Measurements from ENCODE around the gene FANCE. TPM values are rescaled to one million over a fixed set of nuclear protein-coding genes. Genes with fewer than 3 reads are reported as not detected.

Gene FANCE
- total and polyA plus RNA-seq, 2 donors (not counting 1 experiment from before 2014, with no cell fraction given): 9.2 to 12.8 TPM

- Histone ChIP-seq H3K79me2 (ENCODE audit: control insufficient read depth, insufficient read depth, low read length) (peaks cover 8% of the 10 kb centered on the region), H3K27me3 (replicated peaks in 1 of 4; ENCODE audit: control extremely low read depth in 1 of 4, control insufficient read depth in 3 of 4, insufficient read depth in 4 of 4, low read length in 3 of 4) (no peaks in the 10 kb centered on the region), H4K20me1 (ENCODE audit: control insufficient read depth, insufficient read depth, low read length, poor library complexity, severe bottlenecking) (peaks cover 25% of the 10 kb centered on the region), H3K9me3 (ENCODE audit: control extremely low read depth in 1 of 3, control insufficient read depth in 2 of 3, insufficient read depth in 1 of 3, low read length in 2 of 3) (no peaks in the 10 kb centered on the region), H3K9ac (ENCODE audit: low read length) (no peak overlapping the region), H3K4me2 (replicated peaks; ENCODE audit: low read depth, low read length, poor library complexity, severe bottlenecking) (peak overlapping the region; percentile 82), H3K4me1 (ENCODE audit: control insufficient read depth in 2 of 2, insufficient read depth in 2 of 2, low read length in 2 of 2) (peaks cover 19 to 34% of the 10 kb centered on the region in 2 donors), H3K27ac (ENCODE audit: low read length in 2 of 2) (peak overlapping the region in 1 of 2 donors; percentile 91), H3K4me3 (ENCODE audit: control extremely low read depth in 1 of 5, extremely low read depth in 1 of 5, insufficient read depth in 1 of 5, low read depth in 2 of 5, low read length in 4 of 5) (no peak overlapping the region), H2AFZ (ENCODE audit: insufficient read depth, low read depth, low read length, poor library complexity, severe bottlenecking) (no peak overlapping the region), H3K36me3 (replicated peaks in 1 of 2; ENCODE audit: control extremely low read depth in 1 of 2, control insufficient read depth in 1 of 2, extremely low read depth in 1 of 2, insufficient read depth in 2 of 2, low read length in 1 of 2) (peaks cover 0 to 50% of the 10 kb centered on the region in 2 experiments)
- 78% methylated on average over 1 of the region's 3 CpGs for WGBS (ENCODE audit: insufficient coverage)
- Mint-ChIP-seq H3K9me3 (ENCODE audit: insufficient read depth) (no peaks in the 10 kb centered on the region), H3K4me1 (peaks cover 42% of the 10 kb centered on the region), H3K27ac (peak overlapping the region; percentile 99), H3K27me3 (no peaks in the 10 kb centered on the region), H3K4me3 (peak overlapping the region; percentile 99)
- ChIA-PET POLR2A (interaction anchor here (0.7 kb wide), 3 partner anchors 13 to 135 kb away, joined by 3 to 4 read pairs (median 4); no protein-coding TSS in a partner anchor), CTCF (interaction anchor here (4.1 to 7.9 kb wide), 2 partner anchors 18 to 175 kb away, joined by 16 to 127 read pairs; partner anchors contain the start of gene FANCE)
- TF ChIP-seq EZH2 (IDR thresholded peaks at IDR 0.05; ENCODE audit: borderline replicate concordance, insufficient read depth, low read depth, low read length, poor library complexity, severe bottlenecking) (no peak), CTCF (IDR thresholded peaks at IDR 0.05) (no peak)
- intact Hi-C loops (cut with micrococcal nuclease): no loop called here
- no peak for DNase-seq
- ATAC-seq (ENCODE audit: low read depth): no peak
These were observed 18.6 kb downstream of the FANCE start for GRCh38 chr6:35470663-35471120.

- H3K4me1 ChIP-seq (ENCODE audit: control insufficient read depth in 2 of 2, insufficient read depth in 2 of 2, low read length in 2 of 2): peaks cover 19 to 34% of the 10 kb centered on the region in 2 donors
- Mint-ChIP-seq H3K27ac (peak overlapping the region; percentile 63), H3K27me3 (no peaks in the 10 kb centered on the region), H3K9me3 (ENCODE audit: insufficient read depth) (no peaks in the 10 kb centered on the region), H3K4me1 (peaks cover 42% of the 10 kb centered on the region), H3K4me3 (no peak overlapping the region)
- peaks cover 0 to 50% of the 10 kb centered on the region in 2 experiments for H3K36me3 ChIP-seq (replicated peaks in 1 of 2; ENCODE audit: control extremely low read depth in 1 of 2, control insufficient read depth in 1 of 2, extremely low read depth in 1 of 2, insufficient read depth in 2 of 2, low read length in 1 of 2)
- H3K4me2 ChIP-seq (replicated peaks; ENCODE audit: low read depth, low read length, poor library complexity, severe bottlenecking): no peak overlapping the region
- no peak overlapping the region for H2AFZ ChIP-seq (ENCODE audit: insufficient read depth, low read depth, low read length, poor library complexity, severe bottlenecking)
- intact Hi-C loops (cut with micrococcal nuclease): no loop called here
- CTCF ChIA-PET: interaction anchor here (0.9 to 7.9 kb wide), 3 partner anchors 20 to 177 kb away, joined by 3 to 127 read pairs (median 16); partner anchors contain the start of gene FANCE
- ATAC-seq (ENCODE audit: low read depth): no peak
- peaks cover 8% of the 10 kb centered on the region for H3K79me2 ChIP-seq (ENCODE audit: control insufficient read depth, insufficient read depth, low read length)
- H3K4me3 ChIP-seq (ENCODE audit: control extremely low read depth in 1 of 5, extremely low read depth in 1 of 5, insufficient read depth in 1 of 5, low read depth in 2 of 5, low read length in 4 of 5): no peak overlapping the region
- WGBS (ENCODE audit: insufficient coverage): 88% methylated on average over 6 of the region's 8 CpGs
- H3K27ac ChIP-seq (ENCODE audit: low read length in 2 of 2): peak overlapping the region in 1 of 2 donors; percentile 6
- no peak for DNase-seq
- no peaks in the 10 kb centered on the region for H3K27me3 ChIP-seq (replicated peaks in 1 of 4; ENCODE audit: control extremely low read depth in 1 of 4, control insufficient read depth in 3 of 4, insufficient read depth in 4 of 4, low read length in 3 of 4)
- no peak overlapping the region for H3K9ac ChIP-seq (ENCODE audit: low read length)
- TF ChIP-seq EZH2 (IDR thresholded peaks at IDR 0.05; ENCODE audit: borderline replicate concordance, insufficient read depth, low read depth, low read length, poor library complexity, severe bottlenecking) (no peak), CTCF (IDR thresholded peaks at IDR 0.05) (no peak)
- peaks cover 25% of the 10 kb centered on the region for H4K20me1 ChIP-seq (ENCODE audit: control insufficient read depth, insufficient read depth, low read length, poor library complexity, severe bottlenecking)
- no peaks in the 10 kb centered on the region for H3K9me3 ChIP-seq (ENCODE audit: control extremely low read depth in 1 of 3, control insufficient read depth in 2 of 3, insufficient read depth in 1 of 3, low read length in 2 of 3)
- POLR2A ChIA-PET: interaction anchor here (0.6 to 1.0 kb wide), 2 partner anchors 26 to 167 kb away, joined by 4 to 5 read pairs; no protein-coding TSS in a partner anchor
These were observed 19.8 kb downstream of the FANCE start for GRCh38 chr6:35471836-35472345.

Measured in B cell (primary cell).